ENCODE measurements around the gene SMCR8. TPM values are rescaled to one million over a fixed set of nuclear protein-coding genes. Genes with fewer than 3 reads are reported as not detected.
A peak's percentile ranks its signal among the peaks of the same experiment; 100 is the strongest.

Gene SMCR8
- total and polyA plus RNA-seq, 9 of the 15 experiments (the other 6 are each of a cell fraction or from before 2014, with no cell fraction given): 0.25 to 8.8 (median 4.9) TPM

- TF ChIP-seq SRF (CRISPR knock-in tag; IDR thresholded peaks at IDR 0.05) (0 out of 4 replicates have a peak, but pooled peaks of 1 of the 2 experiments have one; percentile 7), ZBTB7A (IDR thresholded peaks at IDR 0.05; ENCODE audit: borderline replicate concordance, control insufficient read depth, low read depth, low read length) (peak; percentile 27; the same call in 1 of the 2 replicates), PTRF (tag; IDR thresholded peaks at IDR 0.05) (no peak), USF1 (CRISPR knock-in tag; IDR thresholded peaks at IDR 0.05) (peak; percentile 99), POLR2AphosphoS5 (IDR thresholded peaks at IDR 0.05; ENCODE audit: control insufficient read depth, insufficient read depth, low read depth, low read length) (no peak), ZNF23 (CRISPR knock-in tag; IDR thresholded peaks at IDR 0.05) (no peak), MEIS2 (IDR thresholded peaks at IDR 0.05; ENCODE audit: partially characterized antibody) (no peak), JUNB (CRISPR knock-in tag; conservative IDR thresholded peaks at IDR 0.05) (no peak), DPF2 (IDR thresholded peaks at IDR 0.05) (no peak), NR2C1 (IDR thresholded peaks at IDR 0.05) (peak; percentile 96), NR2C1 (tag; IDR thresholded peaks at IDR 0.05) (peak; percentile 97), NCOR1 (IDR thresholded peaks at IDR 0.05) (no peak), RREB1 (CRISPR knock-in tag; IDR thresholded peaks at IDR 0.05) (no peak), HDGF (IDR thresholded peaks at IDR 0.05) (no peak), CEBPZ (IDR thresholded peaks at IDR 0.05; ENCODE audit: borderline replicate concordance, low read depth, low read length) (no peak), ARHGAP35 (IDR thresholded peaks at IDR 0.05; ENCODE audit: partially characterized antibody) (no peak), SUPT5H (IDR thresholded peaks at IDR 0.05) (peak; percentile 65; the same call in 1 of the 2 replicates)
Measured at GRCh38 chr17:18314731-18315561, at the start of gene SMCR8, which contains the start of gene TOP3A (continued).

Data from K562 (cell line).